HUES6 (cell line): ENCODE data around the gene MSH3.

Source experiments
- H3K27ac ChIP-seq: 2 replicates; pipeline ENCODE4 v1.7.0; 2013; ENCODE audit warnings: low read depth, mild to moderate bottlenecking, low read length, inconsistent platforms
- H3K27me3 ChIP-seq: 2 replicates; pipeline ENCODE4 v1.6.1; 2013; ENCODE audit warnings: low read length; ENCODE audit not compliant: control insufficient read depth, insufficient read depth
- H3K36me3 ChIP-seq: 2 replicates; pipeline ENCODE4 v1.6.1; 2013; ENCODE audit warnings: low read length; ENCODE audit not compliant: control insufficient read depth, insufficient read depth
- H3K4me1 ChIP-seq: 2 replicates; pipeline ENCODE4 v1.6.1; 2013; ENCODE audit warnings: low read length; ENCODE audit not compliant: control insufficient read depth, insufficient read depth
- H3K4me3 ChIP-seq: 2 replicates; pipeline ENCODE4 v1.5.1; 2013; ENCODE audit warnings: low read depth, low read length
- H3K9ac ChIP-seq: one replicate; pipeline ENCODE4 v1.6.1; 2013; ENCODE audit warnings: mild to moderate bottlenecking, low read length
- H3K9me3 ChIP-seq: 2 replicates; pipeline ENCODE4 v1.6.1; 2013; ENCODE audit warnings: low read depth, low read length; ENCODE audit not compliant: control insufficient read depth, insufficient read depth

Gene MSH3

GRCh38 chr5:80754900-80755299 lies 100.4 kb downstream of the MSH3 start:
- no peak overlapping the region for H3K9ac ChIP-seq
- H3K4me1 ChIP-seq = peaks cover 29% of the 10 kb centered on the region
- H3K27ac ChIP-seq = no peak overlapping the region
- H3K36me3 ChIP-seq = no peaks in the 10 kb centered on the region
- H3K9me3 ChIP-seq = no peaks in the 10 kb centered on the region
- no peaks in the 10 kb centered on the region for H3K27me3 ChIP-seq
- H3K4me3 ChIP-seq = no peak overlapping the region

GRCh38 chr5:80755626-80756025 lies 101.2 kb downstream of the MSH3 start:
- Histone ChIP-seq H3K9ac (no peak overlapping the region), H3K27ac (no peak overlapping the region)

GRCh38 chr5:80756292-80756691 lies 101.8 kb downstream of the MSH3 start:
- H3K36me3 ChIP-seq = no peaks in the 10 kb centered on the region
- H3K27me3 ChIP-seq = no peaks in the 10 kb centered on the region
- H3K4me1 ChIP-seq = peaks cover 39% of the 10 kb centered on the region
- H3K4me3 ChIP-seq = no peak overlapping the region
- H3K27ac ChIP-seq = no peak overlapping the region
- H3K9me3 ChIP-seq = no peaks in the 10 kb centered on the region
- H3K9ac ChIP-seq = no peak overlapping the region

More at GRCh38 chr5:80755626-80756025, 101.2 kb downstream of the MSH3 start:
- H3K9me3 ChIP-seq = no peaks in the 10 kb centered on the region
- no peak overlapping the region for H3K4me3 ChIP-seq
- H3K27me3 ChIP-seq = no peaks in the 10 kb centered on the region
- no peaks in the 10 kb centered on the region for H3K36me3 ChIP-seq
- peaks cover 33% of the 10 kb centered on the region for H3K4me1 ChIP-seq

- no peak overlapping the region for H3K9ac ChIP-seq
- H3K27ac ChIP-seq = no peak overlapping the region
- peaks cover 40% of the 10 kb centered on the region for H3K4me1 ChIP-seq
- no peaks in the 10 kb centered on the region for H3K9me3 ChIP-seq
- H3K36me3 ChIP-seq = no peaks in the 10 kb centered on the region
- no peak overlapping the region for H3K4me3 ChIP-seq
- no peaks in the 10 kb centered on the region for H3K27me3 ChIP-seq
Observed at GRCh38 chr5:80757290-80757689, 102.8 kb downstream of the MSH3 start.

GRCh38 chr5:80759866-80760577 lies 105.6 kb downstream of the MSH3 start:
- no peaks in the 10 kb centered on the region for H3K36me3 ChIP-seq
- H3K9me3 ChIP-seq = no peaks in the 10 kb centered on the region
- H3K4me1 ChIP-seq = peaks cover 23% of the 10 kb centered on the region
- H3K27me3 ChIP-seq = no peaks in the 10 kb centered on the region
- H3K27ac ChIP-seq = no peak overlapping the region
- no peak overlapping the region for H3K9ac ChIP-seq
- H3K4me3 ChIP-seq = no peak overlapping the region

- peaks cover 17% of the 10 kb centered on the region for H3K4me1 ChIP-seq
- no peak overlapping the region for H3K9ac ChIP-seq
- no peaks in the 10 kb centered on the region for H3K9me3 ChIP-seq
- no peaks in the 10 kb centered on the region for H3K36me3 ChIP-seq
- no peak overlapping the region for H3K27ac ChIP-seq
- H3K4me3 ChIP-seq = no peak overlapping the region
- no peaks in the 10 kb centered on the region for H3K27me3 ChIP-seq
Observed at GRCh38 chr5:80760680-80761079, 106.2 kb downstream of the MSH3 start.

GRCh38 chr5:80761176-80761575 lies 106.7 kb downstream of the MSH3 start:
- Histone ChIP-seq H3K4me3 (no peak overlapping the region), H3K27ac (no peak overlapping the region), H3K9ac (no peak overlapping the region), H3K27me3 (no peaks in the 10 kb centered on the region), H3K9me3 (no peaks in the 10 kb centered on the region), H3K4me1 (peaks cover 12% of the 10 kb centered on the region), H3K36me3 (no peaks in the 10 kb centered on the region)

- Histone ChIP-seq H3K9me3 (no peaks in the 10 kb centered on the region), H3K27ac (no peak overlapping the region), H3K9ac (no peak overlapping the region), H3K36me3 (no peaks in the 10 kb centered on the region), H3K4me3 (no peak overlapping the region), H3K4me1 (peaks cover 10% of the 10 kb centered on the region; the same call in 1 of the 2 replicates), H3K27me3 (no peaks in the 10 kb centered on the region)
Observed at GRCh38 chr5:80761966-80762365, 107.5 kb downstream of the MSH3 start.

- Histone ChIP-seq H3K27me3 (no peaks in the 10 kb centered on the region), H3K27ac (no peak overlapping the region), H3K36me3 (no peaks in the 10 kb centered on the region), H3K4me1 (peaks cover 10% of the 10 kb centered on the region; the same call in 1 of the 2 replicates), H3K9ac (no peak overlapping the region), H3K4me3 (no peak overlapping the region), H3K9me3 (no peaks in the 10 kb centered on the region)
Observed at GRCh38 chr5:80762573-80762972, 108.1 kb downstream of the MSH3 start.

- H3K27ac ChIP-seq = no peak overlapping the region
- no peak overlapping the region for H3K4me3 ChIP-seq
- H3K9me3 ChIP-seq = no peaks in the 10 kb centered on the region
- no peak overlapping the region for H3K9ac ChIP-seq
- H3K27me3 ChIP-seq = no peaks in the 10 kb centered on the region
- no peaks in the 10 kb centered on the region for H3K36me3 ChIP-seq
- peaks cover 10% of the 10 kb centered on the region; the same call in 1 of the 2 replicates for H3K4me1 ChIP-seq
Observed at GRCh38 chr5:80763211-80763610, 108.8 kb downstream of the MSH3 start.

GRCh38 chr5:80763873-80764647 lies 109.6 kb downstream of the MSH3 start:
- Histone ChIP-seq H3K27me3 (no peaks in the 10 kb centered on the region), H3K9me3 (no peaks in the 10 kb centered on the region), H3K9ac (no peak overlapping the region), H3K36me3 (no peaks in the 10 kb centered on the region), H3K27ac (no peak overlapping the region), H3K4me1 (peaks cover 10% of the 10 kb centered on the region; the same call in 1 of the 2 replicates), H3K4me3 (no peak overlapping the region)
